Right lung (tissue), 5 donors: Measurements from ENCODE around the gene ABCF3. TPM values are rescaled to one million over a fixed set of nuclear protein-coding genes. Genes with fewer than 3 reads are reported as not detected.

Experiments used
- polyA plus RNA-seq, 5 donors: library from polyadenylated mRNA; unstranded; fragments of 120-200 nt; gene quantifications; one replicate each; pipeline versions ENCODE4 v1.2.1 to v1.2.3, GENCODE V29; 2013; ENCODE audit warnings: inconsistent platforms in 1 of 5, low replicate concordance in 1 of 5; ENCODE audit not compliant: insufficient read length in 5 of 5, insufficient read depth in 1 of 5

Gene ABCF3
- polyA plus RNA-seq, 5 donors: 52.0 to 70.3 (median 63.0) TPM

Other genes with a start within 250 kb of the ABCF3 start
- gene ABCC5, start 168.3 kb upstream of the ABCF3 start, polyA plus RNA-seq: 10 to 100 TPM; 61.9 to 85.7 (median 85.3) TPM
- gene HTR3D, start 154.5 kb upstream of the ABCF3 start, polyA plus RNA-seq: not detected
- gene HTR3C, start 133.2 kb upstream of the ABCF3 start, polyA plus RNA-seq: under 1 TPM; 0.09 to 0.14 (median 0.11) TPM
- not detected for gene HTR3E, start 89.1 kb upstream of the ABCF3 start, polyA plus RNA-seq
- gene EIF2B5, start 50.8 kb upstream of the ABCF3 start, polyA plus RNA-seq: 10 to 100 TPM; 54.5 to 61.9 (median 56.8) TPM
- 100 to 1,000 TPM in 2 of 5 donors, 10 to 100 TPM in 3; 69.5 to 103 (median 96.1) TPM for gene DVL3, start 30.8 kb upstream of the ABCF3 start, polyA plus RNA-seq
- 100 to 1,000 TPM; 318 to 368 (median 328) TPM for gene AP2M1, start 11.3 kb upstream of the ABCF3 start, polyA plus RNA-seq
- gene VWA5B2, start 43.4 kb downstream of the ABCF3 start, polyA plus RNA-seq: 1 to 10 TPM in 4 of 5 donors, under 1 TPM in 1; 0.95 to 2.2 (median 1.6) TPM
- 10 to 100 TPM; 23.0 to 37.6 (median 25.5) TPM for gene ALG3, start 62.8 kb downstream of the ABCF3 start, polyA plus RNA-seq
- 1 to 10 TPM; 1.8 to 4.0 (median 2.5) TPM for gene EEF1AKMT4, start 63.5 kb downstream of the ABCF3 start, polyA plus RNA-seq
- gene CAMK2N2, start 75.4 kb downstream of the ABCF3 start, polyA plus RNA-seq: under 1 TPM; 0.13 to 0.29 (median 0.16) TPM
- under 1 TPM in 1 of 5 donors, not detected in 4; 0.13 TPM for gene ECE2, start 89.8 kb downstream of the ABCF3 start, polyA plus RNA-seq
- gene PSMD2, start 113.0 kb downstream of the ABCF3 start, polyA plus RNA-seq: 100 to 1,000 TPM; 183 to 213 (median 205) TPM
- gene EIF4G1, start 128.4 kb downstream of the ABCF3 start, polyA plus RNA-seq: 100 to 1,000 TPM; 141 to 216 (median 161) TPM
- 10 to 100 TPM in 4 of 5 donors, 1 to 10 TPM in 1; 10.0 to 17.4 (median 15.7) TPM for gene FAM131A, start 151.4 kb downstream of the ABCF3 start, polyA plus RNA-seq
- gene CLCN2, start 175.4 kb downstream of the ABCF3 start, polyA plus RNA-seq: 10 to 100 TPM in 2 of 5 donors, 1 to 10 TPM in 3; 8.6 to 12.5 (median 9.8) TPM
- gene POLR2H, start 175.5 kb downstream of the ABCF3 start, polyA plus RNA-seq: 10 to 100 TPM; 80.2 to 98.2 (median 89.6) TPM
- gene THPO, start 192.0 kb downstream of the ABCF3 start, polyA plus RNA-seq: 1 to 10 TPM; 1.1 to 2.4 (median 1.7) TPM
- gene CHRD, start 193.9 kb downstream of the ABCF3 start, polyA plus RNA-seq: 10 to 100 TPM; 11.6 to 15.4 (median 15.0) TPM